ENCODE measurements around the gene UNC80.
"Not testable (repeated sequence)": the region's sequence is repeated elsewhere in the genome, so short reads cannot be mapped to it uniquely, and the experiment has no call there.

UNC80 gene

GRCh38 chr2:209771474-209772289 lies at the start of gene UNC80:
Gene UNC80 (plus strand): TSS chr2:209771832. CDS start chr2:209772073, 241 bp downstream.
- peak; percentile 79 for DNase-seq (ENCODE audit: low spot score)

- no peak for DNase-seq (ENCODE audit: low spot score)
These were observed 45.3 kb upstream of the UNC80 start for GRCh38 chr2:209726311-209726710.

- DNase-seq (ENCODE audit: low spot score), result no peak
These were observed 44.6 kb upstream of the UNC80 start for GRCh38 chr2:209727077-209727476.

- no peak for DNase-seq (ENCODE audit: low spot score)
These were observed 36.8 kb upstream of the UNC80 start for GRCh38 chr2:209734805-209735204.

- DNase-seq (ENCODE audit: low spot score), result no peak
These were observed 29.7 kb upstream of the UNC80 start for GRCh38 chr2:209741953-209742352.

GRCh38 chr2:209753020-209753419 lies 18.6 kb upstream of the UNC80 start:
- DNase-seq (ENCODE audit: low spot score), result no peak

GRCh38 chr2:209757163-209757562 lies 14.5 kb upstream of the UNC80 start:
- DNase-seq (ENCODE audit: low spot score), result no peak

GRCh38 chr2:209761566-209761965 lies 10.1 kb upstream of the UNC80 start:
- DNase-seq (ENCODE audit: low spot score), result no peak

GRCh38 chr2:209762563-209762962 lies 9.1 kb upstream of the UNC80 start:
- DNase-seq (ENCODE audit: low spot score), result no peak

- no peak for DNase-seq (ENCODE audit: low spot score)
These were observed 8.5 kb upstream of the UNC80 start for GRCh38 chr2:209763106-209763505.

- no peak for DNase-seq (ENCODE audit: low spot score)
These were observed 5.0 kb upstream of the UNC80 start for GRCh38 chr2:209766613-209767012.

GRCh38 chr2:209767316-209767715 lies 4.3 kb upstream of the UNC80 start:
- DNase-seq (ENCODE audit: low spot score), result no peak

GRCh38 chr2:209768557-209768956 lies 3.1 kb upstream of the UNC80 start:
- no peak for DNase-seq (ENCODE audit: low spot score)

- peak; percentile 84 for DNase-seq (ENCODE audit: low spot score)
These were observed 656 bp downstream of the UNC80 start for GRCh38 chr2:209772290-209772685.

- peak; percentile 68 for DNase-seq (ENCODE audit: low spot score)
These were observed 1.7 kb downstream of the UNC80 start for GRCh38 chr2:209773377-209773776.

- no peak for DNase-seq (ENCODE audit: low spot score)
These were observed 15.8 kb downstream of the UNC80 start for GRCh38 chr2:209787416-209787815.

- no peak for DNase-seq (ENCODE audit: low spot score)
These were observed 17.3 kb downstream of the UNC80 start for GRCh38 chr2:209788925-209789324.

- no peak for DNase-seq (ENCODE audit: low spot score)
These were observed 18.6 kb downstream of the UNC80 start for GRCh38 chr2:209790066-209790728.

GRCh38 chr2:209791151-209791550 lies 19.5 kb downstream of the UNC80 start:
- no peak for DNase-seq (ENCODE audit: low spot score)

- not testable (repeated sequence) for DNase-seq (ENCODE audit: low spot score)
These were observed 23.8 kb downstream of the UNC80 start for GRCh38 chr2:209795425-209795824.

GRCh38 chr2:209805351-209805750 lies 33.7 kb downstream of the UNC80 start:
- peak; percentile 97 for DNase-seq (ENCODE audit: low spot score)

GRCh38 chr2:209806318-209806717 lies 34.7 kb downstream of the UNC80 start:
- DNase-seq (ENCODE audit: low spot score), result no peak

- DNase-seq (ENCODE audit: low spot score), result no peak
These were observed 36.9 kb downstream of the UNC80 start for GRCh38 chr2:209808521-209808920.
